Activated B cell treated with CpG ODN at 0.5 μM for 24 hours (primary cell): ENCODE measurements around the gene WWOX. TPM values are rescaled to one million over a fixed set of nuclear protein-coding genes. Genes with fewer than 3 reads are reported as not detected.

Experiments used
- ATAC-seq: fragments of 200-7000 bp; cut with Tn5 transposase; one replicate; pipeline ENCODE4 v1.10.0; 2021; ENCODE audit warnings: low read depth, mild to moderate bottlenecking, moderate library complexity
- CTCF ChIA-PET: fragments of 350-600 bp; sonication (Branson Sonifier 250); formaldehyde crosslinking; loops from one replicate; lab custom pipeline; 2021; ENCODE audit warnings: antibody characterized with exemption; lab: Charles Lee
- POLR2A ChIA-PET: fragments of 350-600 bp; sonication (Branson Sonifier 250); formaldehyde crosslinking; loops from one replicate; lab custom pipeline; 2021; ENCODE audit warnings: antibody characterized with exemption; lab: Charles Lee
- DNase-seq: peaks from one replicate; pipeline ENCODE4 v3.0.0; 2022
- H3K27ac Mint-ChIP-seq: one replicate; pipeline ENCODE4 v1.8.0; 2020; ENCODE audit warnings: mixed read lengths
- H3K27me3 Mint-ChIP-seq: one replicate; pipeline ENCODE4 v1.8.0; 2021; ENCODE audit warnings: mixed read lengths
- H3K36me3 Mint-ChIP-seq: one replicate; pipeline ENCODE4 v1.8.0; 2021; ENCODE audit warnings: low read depth, mixed read lengths
- H3K4me1 Mint-ChIP-seq: one replicate; pipeline ENCODE4 v1.8.0; 2021; ENCODE audit warnings: mixed read lengths
- H3K4me3 Mint-ChIP-seq: one replicate; pipeline ENCODE4 v1.8.0; 2020; ENCODE audit warnings: mild to moderate bottlenecking, mixed read lengths
- H3K9me3 Mint-ChIP-seq: one replicate; pipeline ENCODE4 v1.8.0; 2020; ENCODE audit warnings: mixed read lengths
- intact Hi-C: fragments of 100-400 bp; cut with micrococcal nuclease; formaldehyde crosslinking; loops from one replicate; pipeline ENCODE4 v1.15.1; 2024
- total RNA-seq: library from RNA; stranded (reverse); gene quantifications from 2 replicates; pipeline ENCODE4 v1.2.3, GENCODE V29; 2022
- TF ChIP-seq, protein P1 (sequence below): fragments of 200-600 bp; IDR thresholded peaks from one replicate; pipeline ENCODE4 v1.8.0; 2022; ENCODE audit warnings: antibody characterized with exemption, mild to moderate bottlenecking

Gene WWOX
- total RNA-seq, 1 donor from 2014 or later, result 22.6 TPM

DNA sequence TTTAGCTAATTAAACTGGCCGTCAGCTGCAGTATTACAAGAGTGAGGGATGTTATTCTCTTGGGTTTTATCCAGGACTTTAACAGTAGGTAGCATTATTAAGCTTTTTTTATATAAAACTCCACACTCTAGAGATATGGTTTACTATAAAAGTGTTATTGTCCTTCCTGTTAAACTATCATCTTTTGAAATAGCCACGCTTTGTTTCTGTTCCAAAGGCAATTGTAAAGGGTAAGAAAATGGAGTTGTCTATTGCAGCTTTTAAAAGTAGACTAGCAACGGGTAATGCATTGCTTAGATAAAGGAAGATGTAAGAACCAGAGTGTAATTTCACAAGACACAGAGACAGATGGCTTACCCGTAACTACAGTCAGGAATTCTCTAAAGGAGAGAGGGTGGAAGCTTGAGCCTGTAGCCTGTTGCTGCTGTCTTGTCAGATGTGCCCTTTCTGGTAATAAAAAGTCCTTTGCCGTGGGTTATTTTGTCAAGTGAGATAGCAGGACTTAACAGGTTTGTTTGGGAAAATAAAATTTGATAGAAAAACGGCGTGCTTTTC, 56.4 kb downstream of the WWOX start:
- CTCF ChIA-PET, result no interaction called here
- TF ChIP-seq, protein P1, sequence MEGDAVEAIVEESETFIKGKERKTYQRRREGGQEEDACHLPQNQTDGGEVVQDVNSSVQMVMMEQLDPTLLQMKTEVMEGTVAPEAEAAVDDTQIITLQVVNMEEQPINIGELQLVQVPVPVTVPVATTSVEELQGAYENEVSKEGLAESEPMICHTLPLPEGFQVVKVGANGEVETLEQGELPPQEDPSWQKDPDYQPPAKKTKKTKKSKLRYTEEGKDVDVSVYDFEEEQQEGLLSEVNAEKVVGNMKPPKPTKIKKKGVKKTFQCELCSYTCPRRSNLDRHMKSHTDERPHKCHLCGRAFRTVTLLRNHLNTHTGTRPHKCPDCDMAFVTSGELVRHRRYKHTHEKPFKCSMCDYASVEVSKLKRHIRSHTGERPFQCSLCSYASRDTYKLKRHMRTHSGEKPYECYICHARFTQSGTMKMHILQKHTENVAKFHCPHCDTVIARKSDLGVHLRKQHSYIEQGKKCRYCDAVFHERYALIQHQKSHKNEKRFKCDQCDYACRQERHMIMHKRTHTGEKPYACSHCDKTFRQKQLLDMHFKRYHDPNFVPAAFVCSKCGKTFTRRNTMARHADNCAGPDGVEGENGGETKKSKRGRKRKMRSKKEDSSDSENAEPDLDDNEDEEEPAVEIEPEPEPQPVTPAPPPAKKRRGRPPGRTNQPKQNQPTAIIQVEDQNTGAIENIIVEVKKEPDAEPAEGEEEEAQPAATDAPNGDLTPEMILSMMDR, result no peak
- intact Hi-C loops, result no loop called here
- Mint-ChIP-seq H3K4me3 (no peak overlapping the region), H3K27me3 (no peaks in the 10 kb centered on the region), H3K27ac (no peak overlapping the region), H3K9me3 (peaks cover 2% of the 10 kb centered on the region), H3K4me1 (no peaks in the 10 kb centered on the region), H3K36me3 (no peaks in the 10 kb centered on the region)
- no peak for DNase-seq
- no peak for ATAC-seq
- POLR2A ChIA-PET, result no interaction called here

DNA sequence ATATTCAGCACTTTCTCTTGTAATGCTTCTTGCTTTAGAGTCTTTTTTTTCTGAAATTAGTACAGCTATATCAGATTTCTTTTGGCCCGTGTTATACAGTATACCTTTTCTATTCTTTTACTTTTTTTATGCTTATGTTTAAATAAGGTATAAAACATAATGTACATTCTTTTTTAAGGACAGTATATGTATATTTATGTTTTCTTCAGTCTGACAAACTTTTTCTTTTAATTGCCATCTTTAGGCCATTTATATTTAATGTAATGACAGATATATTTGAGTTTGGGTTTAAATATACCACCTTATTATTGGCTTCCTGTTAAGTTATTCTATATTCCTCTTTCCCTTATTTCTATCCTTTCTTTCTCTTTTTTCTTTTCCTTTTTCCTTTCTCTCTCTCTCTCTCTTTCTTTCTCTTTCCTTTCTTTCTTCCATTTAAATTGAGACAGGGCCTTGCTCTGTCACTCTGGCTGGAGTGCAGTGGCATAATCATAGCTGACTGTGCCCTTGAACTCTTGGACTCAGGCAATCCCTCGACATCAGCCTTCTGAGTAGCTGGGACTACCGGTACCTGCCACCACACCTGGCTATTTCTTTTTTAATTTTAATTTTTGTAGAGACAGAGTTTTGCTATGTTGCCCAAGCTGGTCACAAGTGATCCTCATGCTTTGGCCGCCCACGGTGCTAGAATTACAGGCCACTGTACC, 61.7 kb downstream of the WWOX start:
- TF ChIP-seq, protein P1, result no peak
- H3K4me3 Mint-ChIP-seq, result no peak overlapping the region
- H3K27ac Mint-ChIP-seq, result no peak overlapping the region
- POLR2A ChIA-PET, result no interaction called here
- peaks cover 16% of the 10 kb centered on the region for H3K36me3 Mint-ChIP-seq
- intact Hi-C loops, result no loop called here
- no peaks in the 10 kb centered on the region for H3K4me1 Mint-ChIP-seq
- CTCF ChIA-PET, result no interaction called here
- no peak for ATAC-seq
- H3K9me3 Mint-ChIP-seq, result peaks cover 6% of the 10 kb centered on the region
- no peak for DNase-seq
- no peaks in the 10 kb centered on the region for H3K27me3 Mint-ChIP-seq

DNA sequence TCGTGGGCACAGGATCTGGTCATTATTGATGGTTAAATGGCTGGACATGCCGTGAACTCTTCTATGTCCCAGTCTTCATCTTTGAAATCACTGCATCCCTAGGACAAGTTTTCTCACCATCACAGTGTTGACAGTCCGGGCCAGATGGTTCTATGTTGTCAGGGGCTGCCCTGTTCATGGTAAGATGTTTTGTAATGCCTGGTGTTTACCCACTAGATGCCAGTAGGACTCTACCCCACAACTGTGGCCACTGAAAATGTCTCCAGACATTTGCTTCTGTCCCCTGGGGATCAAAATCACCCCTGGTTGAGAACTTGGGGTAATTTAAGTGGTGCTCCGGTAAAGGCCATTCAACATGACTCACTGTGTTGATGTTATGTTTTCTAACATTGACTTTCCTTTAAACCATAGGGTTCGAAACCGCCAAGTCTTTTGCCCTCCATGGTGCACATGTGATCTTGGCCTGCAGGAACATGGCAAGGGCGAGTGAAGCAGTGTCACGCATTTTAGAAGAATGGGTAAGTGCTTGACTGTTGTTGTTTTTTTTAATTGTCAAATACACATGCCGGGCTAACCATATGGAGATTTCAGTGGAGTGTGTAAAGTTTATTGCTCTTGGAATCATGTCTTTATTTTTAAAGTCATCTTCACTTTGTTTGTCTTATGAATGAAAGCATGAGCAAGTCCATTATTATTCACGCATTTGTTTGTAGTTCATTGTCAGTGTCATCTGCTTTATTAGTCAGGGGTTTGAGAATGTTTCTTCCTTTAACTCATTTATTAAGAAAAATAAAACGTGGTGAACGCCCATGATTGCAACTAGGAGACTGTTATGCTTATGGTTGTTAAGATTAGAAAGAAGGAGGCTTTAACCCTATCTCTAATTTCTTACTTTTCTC, 64.6 kb downstream of the WWOX start:
- Mint-ChIP-seq H3K9me3 (peaks cover 7% of the 10 kb centered on the region), H3K27ac (no peak overlapping the region), H3K36me3 (peaks cover 20% of the 10 kb centered on the region), H3K27me3 (no peaks in the 10 kb centered on the region), H3K4me3 (no peak overlapping the region), H3K4me1 (no peaks in the 10 kb centered on the region)
- ATAC-seq (no peak), DNase-seq (no peak)
- ChIA-PET CTCF (no interaction called here), POLR2A (no interaction called here)
- intact Hi-C loops, result no loop called here
- TF ChIP-seq, protein P1, result no peak

DNA sequence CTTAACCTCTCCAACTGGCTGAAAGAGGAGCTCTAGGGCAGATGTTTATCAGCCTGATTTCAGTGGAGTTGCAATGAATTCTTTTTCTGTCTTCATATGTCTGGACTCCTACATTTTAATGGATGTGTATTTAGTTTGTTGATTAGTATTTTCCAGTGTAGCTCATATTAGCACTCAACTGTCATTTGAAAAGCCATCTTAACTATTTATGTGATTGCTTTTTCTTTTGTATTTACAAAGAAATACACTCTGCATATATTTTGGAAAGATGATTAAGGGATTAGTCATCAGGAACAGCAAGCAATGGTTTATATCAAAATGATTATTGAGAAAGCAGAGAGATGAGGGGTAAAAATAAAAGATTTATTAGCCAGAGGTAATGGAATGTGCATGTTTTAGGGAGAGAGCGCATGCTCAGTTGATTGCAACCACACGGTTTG, 71.1 kb downstream of the WWOX start:
- no peaks in the 10 kb centered on the region for H3K27me3 Mint-ChIP-seq

More for the DNA sequence above, 71.1 kb downstream of the WWOX start:
- no peak overlapping the region for H3K27ac Mint-ChIP-seq
- CTCF ChIA-PET, result no interaction called here
- no peaks in the 10 kb centered on the region for H3K4me1 Mint-ChIP-seq
- H3K9me3 Mint-ChIP-seq, result peaks cover 5% of the 10 kb centered on the region
- intact Hi-C loops, result no loop called here
- ATAC-seq, result no peak
- H3K4me3 Mint-ChIP-seq, result no peak overlapping the region
- DNase-seq, result no peak
- peaks cover 9% of the 10 kb centered on the region for H3K36me3 Mint-ChIP-seq
- POLR2A ChIA-PET, result no interaction called here
- TF ChIP-seq, protein P1, result no peak
